HPDE6-E6E7 (cell line): ENCODE measurements around the gene APPBP2.

ENCODE experiments used
- DNase-seq: peaks from one replicate; pipeline ENCODE4 v3.0.0; 2011; ENCODE audit warnings: missing footprints; ENCODE audit errors: extremely low spot score

The APPBP2 gene

DNA sequence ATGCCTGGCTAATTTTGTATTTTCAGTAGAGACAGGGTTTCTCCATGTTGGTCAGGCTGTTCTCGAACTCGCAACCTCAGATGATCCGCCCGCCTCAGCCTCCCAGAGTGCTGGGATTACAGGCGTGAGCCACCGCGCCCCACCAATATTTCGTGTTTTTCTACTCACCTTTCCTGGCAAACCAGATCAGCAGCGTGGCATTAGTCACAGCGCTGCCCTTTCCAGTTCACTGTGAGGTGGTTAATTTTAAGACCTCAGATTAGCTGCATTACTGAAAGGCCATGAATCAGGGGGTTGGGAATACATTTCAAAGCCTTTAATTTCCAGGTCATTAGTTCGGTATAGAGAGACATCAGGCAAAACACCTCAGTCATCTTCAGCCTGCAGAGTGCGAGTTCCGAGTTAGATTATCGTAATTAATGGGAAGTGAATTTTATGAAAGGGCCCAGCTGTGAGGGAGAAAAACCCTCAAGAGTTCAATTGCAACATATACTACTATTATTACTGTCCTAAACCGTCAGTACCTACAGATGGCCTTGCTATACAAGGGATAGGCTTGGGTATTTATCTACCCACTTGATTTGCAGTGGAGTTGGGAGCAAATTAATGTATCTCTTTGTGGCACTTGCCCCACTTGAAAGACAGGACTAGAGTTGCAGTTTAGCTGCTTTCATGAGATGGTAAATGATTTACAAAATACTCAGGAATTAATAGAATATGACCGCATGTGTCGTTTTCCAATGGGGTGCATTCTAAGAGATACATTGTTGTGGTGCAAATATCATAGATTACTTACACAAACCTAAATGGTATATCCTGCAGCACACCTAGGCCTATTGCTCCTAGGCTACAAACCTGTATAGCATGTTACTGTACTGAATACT, 132.0 kb downstream of the APPBP2 start:
- no peak for DNase-seq
